ENCODE data around the gene GPR141. TPM values are rescaled to one million over a fixed set of nuclear protein-coding genes. Genes with fewer than 3 reads are reported as not detected.

The GPR141 gene
- total and polyA plus RNA-seq, 3 donors from 2014 or later: 1.8 to 3.5 (median 2.5) TPM

- Histone ChIP-seq H3K4me1 (no peaks in the 10 kb centered on the region), H3K27me3 (no peaks in the 10 kb centered on the region), H3K4me3 (no peak overlapping the region), H3K9me3 (no peaks in the 10 kb centered on the region), H3K36me3 (ENCODE audit: low read depth, missing control alignments) (no peaks in the 10 kb centered on the region), H3K27ac (no peak overlapping the region)
- intact Hi-C loops (cut with DNase I; ENCODE audit: low total_unique reads): no loop called here
- TF ChIP-seq POLR2A (IDR thresholded peaks at IDR 0.05): no peak
- TF ChIP-seq CTCF (IDR thresholded peaks at IDR 0.05): no peak
- DNase-seq: no peak
- 42 to 53% methylated on average over 1 of the region's 1 CpG for WGBS, 2 donors
Observed at GRCh38 chr7:37769291-37769690, 85.7 kb downstream of the GPR141 start.

- Histone ChIP-seq H3K36me3 (ENCODE audit: low read depth, missing control alignments) (no peaks in the 10 kb centered on the region), H3K9me3 (no peaks in the 10 kb centered on the region)
- intact Hi-C loops (cut with DNase I; ENCODE audit: low total_unique reads): no loop called here
Observed at GRCh38 chr7:37769726-37770125, 86.2 kb downstream of the GPR141 start.

GRCh38 chr7:37770838-37771237 lies 87.3 kb downstream of the GPR141 start:
- Histone ChIP-seq H3K27ac (no peak overlapping the region), H3K4me1 (no peaks in the 10 kb centered on the region), H3K27me3 (no peaks in the 10 kb centered on the region), H3K9me3 (no peaks in the 10 kb centered on the region), H3K36me3 (ENCODE audit: low read depth, missing control alignments) (no peaks in the 10 kb centered on the region), H3K4me3 (no peak overlapping the region)
- intact Hi-C loops (cut with DNase I; ENCODE audit: low total_unique reads): no loop called here
- TF ChIP-seq CTCF (IDR thresholded peaks at IDR 0.05) (no peak), POLR2A (IDR thresholded peaks at IDR 0.05) (no peak)
- WGBS, 2 donors: 65 to 73% methylated on average over 6 of the region's 6 CpGs
- no peak for DNase-seq

More at GRCh38 chr7:37769726-37770125, 86.2 kb downstream of the GPR141 start:
- TF ChIP-seq POLR2A (IDR thresholded peaks at IDR 0.05): no peak
- DNase-seq: no peak
- H3K27me3 ChIP-seq: no peaks in the 10 kb centered on the region
- 97 to 98% methylated on average over 3 of the region's 3 CpGs for WGBS, 2 donors
- H3K4me3 ChIP-seq: no peak overlapping the region
- H3K4me1 ChIP-seq: no peaks in the 10 kb centered on the region
- no peak overlapping the region for H3K27ac ChIP-seq

GRCh38 chr7:37771342-37771741 lies 87.8 kb downstream of the GPR141 start:
- H3K4me1 ChIP-seq: no peaks in the 10 kb centered on the region
- no peaks in the 10 kb centered on the region for H3K36me3 ChIP-seq (ENCODE audit: low read depth, missing control alignments)
- no peak overlapping the region for H3K4me3 ChIP-seq
- no peak overlapping the region for H3K27ac ChIP-seq
- H3K27me3 ChIP-seq: no peaks in the 10 kb centered on the region
- no peaks in the 10 kb centered on the region for H3K9me3 ChIP-seq
- WGBS, 2 donors: 46 to 84% methylated on average over 3 of the region's 3 CpGs
- TF ChIP-seq POLR2A (IDR thresholded peaks at IDR 0.05) (no peak), CTCF (IDR thresholded peaks at IDR 0.05) (no peak)
- DNase-seq: no peak
- intact Hi-C loops (cut with DNase I; ENCODE audit: low total_unique reads): no loop called here

- DNase-seq: no peak
- WGBS, 2 donors: 88 to 95% methylated on average over 1 of the region's 1 CpG
- Histone ChIP-seq H3K27me3 (no peaks in the 10 kb centered on the region), H3K27ac (no peak overlapping the region), H3K36me3 (ENCODE audit: low read depth, missing control alignments) (no peaks in the 10 kb centered on the region), H3K4me3 (no peak overlapping the region), H3K4me1 (no peaks in the 10 kb centered on the region), H3K9me3 (no peaks in the 10 kb centered on the region)
- intact Hi-C loops (cut with DNase I; ENCODE audit: low total_unique reads): no loop called here
- TF ChIP-seq CTCF (IDR thresholded peaks at IDR 0.05): no peak
- no peak for TF ChIP-seq POLR2A (IDR thresholded peaks at IDR 0.05)
Observed at GRCh38 chr7:37771801-37772200, 88.2 kb downstream of the GPR141 start.
